GM12874 (cell line): ENCODE results near the gene ATP2B3.

Source experiments
- TF ChIP-seq, protein P1 (sequence below): IDR thresholded peaks from 2 replicates; pipeline ENCODE4 v1.5.1; 2011; ENCODE audit warnings: low read depth, mild to moderate bottlenecking, control low read depth, low read length, moderate library complexity; ENCODE audit not compliant: insufficient read depth

Gene ATP2B3

DNA sequence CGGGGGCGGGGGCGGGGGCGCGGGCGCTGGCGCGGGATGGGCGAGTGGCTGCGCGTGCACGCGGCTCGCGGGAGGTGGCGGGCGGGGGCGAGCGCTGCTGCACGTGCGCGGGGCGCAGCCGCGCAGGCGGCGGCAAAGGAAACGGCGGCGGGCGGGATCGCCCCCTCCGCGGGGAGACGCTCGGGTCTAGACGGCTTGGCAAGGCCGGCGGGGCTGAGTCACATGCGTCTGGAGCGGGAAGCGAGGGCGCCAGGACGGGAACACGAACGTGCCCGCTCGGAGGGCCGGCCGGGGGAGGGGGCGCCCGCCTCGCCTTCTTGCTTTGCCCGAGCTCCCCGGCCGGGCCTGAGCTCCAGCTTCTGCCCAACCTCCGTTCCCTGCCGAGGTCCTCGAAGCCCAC lies 42.7 kb upstream of the ATP2B3 start:
- TF ChIP-seq, protein P1, sequence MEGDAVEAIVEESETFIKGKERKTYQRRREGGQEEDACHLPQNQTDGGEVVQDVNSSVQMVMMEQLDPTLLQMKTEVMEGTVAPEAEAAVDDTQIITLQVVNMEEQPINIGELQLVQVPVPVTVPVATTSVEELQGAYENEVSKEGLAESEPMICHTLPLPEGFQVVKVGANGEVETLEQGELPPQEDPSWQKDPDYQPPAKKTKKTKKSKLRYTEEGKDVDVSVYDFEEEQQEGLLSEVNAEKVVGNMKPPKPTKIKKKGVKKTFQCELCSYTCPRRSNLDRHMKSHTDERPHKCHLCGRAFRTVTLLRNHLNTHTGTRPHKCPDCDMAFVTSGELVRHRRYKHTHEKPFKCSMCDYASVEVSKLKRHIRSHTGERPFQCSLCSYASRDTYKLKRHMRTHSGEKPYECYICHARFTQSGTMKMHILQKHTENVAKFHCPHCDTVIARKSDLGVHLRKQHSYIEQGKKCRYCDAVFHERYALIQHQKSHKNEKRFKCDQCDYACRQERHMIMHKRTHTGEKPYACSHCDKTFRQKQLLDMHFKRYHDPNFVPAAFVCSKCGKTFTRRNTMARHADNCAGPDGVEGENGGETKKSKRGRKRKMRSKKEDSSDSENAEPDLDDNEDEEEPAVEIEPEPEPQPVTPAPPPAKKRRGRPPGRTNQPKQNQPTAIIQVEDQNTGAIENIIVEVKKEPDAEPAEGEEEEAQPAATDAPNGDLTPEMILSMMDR = no peak

DNA sequence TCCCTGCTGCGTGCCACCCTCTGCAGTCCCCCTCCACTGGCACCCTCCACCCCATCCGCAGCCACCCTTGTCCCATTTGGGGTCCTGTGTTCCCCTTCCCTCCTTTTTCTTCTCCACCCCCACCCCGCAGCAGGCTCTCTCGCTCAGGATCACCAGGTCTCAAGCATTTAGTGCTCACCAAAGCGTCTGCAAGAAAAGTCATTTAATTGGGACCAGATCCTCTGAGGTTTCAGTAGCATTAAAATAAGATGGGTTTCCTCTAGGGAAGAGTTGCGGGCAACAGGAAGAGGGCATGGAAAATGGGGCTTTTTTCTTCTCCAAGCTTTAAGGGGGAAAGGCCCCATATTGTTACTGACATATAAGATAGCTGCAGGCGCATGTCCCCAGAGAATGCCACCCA lies 42.2 kb upstream of the ATP2B3 start:
- TF ChIP-seq, protein P1 = no peak

DNA sequence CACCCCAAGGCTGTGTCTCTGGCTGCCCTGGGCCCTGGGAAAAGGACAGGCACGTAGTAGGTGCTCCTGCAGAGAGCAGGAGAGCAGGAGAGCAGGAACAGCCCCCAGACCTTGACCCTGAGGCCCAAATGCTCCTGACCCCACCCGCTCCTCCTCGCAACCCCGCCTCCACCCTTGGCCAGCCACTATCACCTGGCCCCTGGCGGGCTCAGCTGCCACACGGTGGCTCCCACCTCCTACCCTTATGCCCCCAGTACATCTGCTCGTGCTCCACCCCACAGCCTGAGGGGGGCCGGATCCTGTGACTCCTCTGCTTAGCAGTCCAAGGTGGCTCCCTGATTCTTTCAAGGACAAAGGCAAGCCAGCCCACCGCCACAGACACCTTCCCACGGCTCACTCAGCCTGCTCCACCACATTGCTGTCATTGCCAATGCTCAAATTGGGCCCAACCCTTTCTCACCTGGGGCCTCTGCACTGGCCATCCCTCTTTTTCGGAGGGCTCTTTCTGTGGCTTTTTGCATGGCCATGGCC lies 41.6 kb upstream of the ATP2B3 start:
- TF ChIP-seq, protein P1 = no peak

DNA sequence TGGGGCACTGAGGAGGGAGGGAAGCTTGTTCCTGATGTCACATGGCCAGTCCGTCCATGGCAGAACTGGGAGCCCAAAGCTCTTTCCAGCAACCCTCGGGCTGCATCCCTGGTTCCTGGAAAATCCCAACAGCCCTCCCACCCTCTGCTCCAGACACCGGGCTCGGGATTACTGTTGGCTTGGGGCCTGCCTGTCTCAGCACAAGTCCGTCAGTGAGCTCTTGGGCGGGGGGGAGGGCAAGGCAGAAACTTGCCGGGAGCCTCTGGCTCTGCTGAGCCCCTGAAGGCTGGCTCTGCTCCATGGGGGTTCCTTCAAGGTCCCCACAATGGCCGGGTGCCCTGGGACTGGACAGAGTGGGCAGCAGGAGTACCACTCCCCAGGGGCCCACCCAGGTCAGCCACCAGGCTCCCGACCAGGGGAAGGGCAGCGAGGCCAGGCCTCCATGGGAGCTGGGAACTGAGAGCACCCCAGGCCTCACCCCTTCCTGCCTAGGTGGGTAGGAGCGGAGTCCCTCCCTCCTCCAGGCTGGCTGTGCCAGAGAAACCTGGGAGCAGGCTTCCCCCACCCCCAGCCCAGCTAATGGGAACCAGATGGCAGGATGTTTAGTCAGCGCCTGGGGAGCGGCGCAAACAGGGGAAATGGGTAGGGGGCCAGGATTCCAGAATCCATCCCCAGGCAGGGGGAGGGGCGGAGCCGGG lies 40.6 kb upstream of the ATP2B3 start:
- TF ChIP-seq, protein P1 = no peak

DNA sequence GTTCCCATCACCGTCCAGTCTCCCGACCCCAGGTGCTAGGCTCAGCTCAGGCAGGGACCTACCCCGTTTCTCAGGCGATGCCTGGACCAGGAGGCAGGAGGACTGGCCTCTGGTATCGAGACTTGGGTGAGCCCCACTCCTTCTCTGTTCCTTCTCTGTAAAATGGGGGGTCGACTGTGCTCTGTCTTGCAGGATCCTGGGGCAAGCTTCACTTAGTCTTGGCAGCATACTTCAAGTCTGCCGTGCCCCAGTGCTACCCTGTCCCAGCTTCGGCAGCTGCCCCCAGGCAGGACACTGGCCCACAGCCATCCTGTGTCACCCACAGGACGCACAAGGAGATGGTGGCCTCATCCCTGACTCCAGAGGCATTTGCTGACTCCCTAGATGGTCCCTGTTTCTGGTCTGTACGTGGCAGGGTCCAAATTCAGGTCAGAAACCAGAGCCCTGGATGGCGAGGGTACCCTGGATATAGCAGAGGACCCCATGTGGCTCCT lies 40.0 kb upstream of the ATP2B3 start:
- TF ChIP-seq, protein P1 = no peak

DNA sequence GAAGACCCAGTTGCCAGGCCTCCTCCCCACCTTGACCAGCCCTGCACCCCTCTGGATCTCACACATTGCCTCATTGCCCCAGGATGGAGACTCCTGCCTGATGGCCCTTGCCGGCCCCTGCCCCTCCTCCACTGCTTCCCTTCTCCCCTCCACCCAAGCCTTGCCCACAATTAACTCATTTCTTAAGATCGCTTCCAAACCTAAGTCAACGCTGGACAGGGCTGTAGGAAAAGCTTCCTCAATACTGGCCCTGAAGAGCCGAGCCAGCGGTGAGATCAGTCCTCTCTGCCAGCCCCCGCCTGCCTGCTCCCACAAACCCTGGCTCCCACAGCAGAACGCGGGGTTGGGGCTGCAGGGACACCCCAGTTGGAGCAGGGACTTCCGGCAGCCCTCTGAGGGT lies 39.5 kb upstream of the ATP2B3 start:
- TF ChIP-seq, protein P1 = no peak

DNA sequence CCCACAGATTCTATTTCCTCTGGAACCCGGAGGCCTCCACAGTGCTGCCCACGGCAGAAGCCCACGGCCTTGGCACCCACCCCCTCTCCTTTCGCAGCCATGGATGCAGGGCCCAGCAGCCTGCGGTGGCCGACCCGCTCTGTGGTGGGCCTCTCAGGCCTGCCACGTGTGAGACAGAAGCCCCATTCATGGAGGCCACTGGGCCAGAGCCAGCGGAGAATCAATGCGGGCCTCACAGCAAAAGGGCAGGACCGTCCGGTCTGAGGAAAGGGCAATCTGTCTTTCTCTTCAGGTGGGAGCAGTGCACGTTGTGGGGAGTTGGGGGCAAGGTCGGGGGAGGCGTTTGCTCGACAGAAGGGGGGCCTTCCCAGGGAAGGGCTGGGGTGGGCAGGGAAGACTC lies 38.7 kb upstream of the ATP2B3 start:
- TF ChIP-seq, protein P1 = no peak
